HG03159 (cell line): ENCODE data around the gene PRKCQ.

Source experiments
- ATAC-seq: cut with Tn5 transposase; IDR thresholded peaks from one replicate; pipeline ENCODE4 v1.9.1; 2021; ENCODE audit warnings: mild to moderate bottlenecking, moderate library complexity; ENCODE audit not compliant: unreplicated experiment

The PRKCQ gene

GRCh38 chr10:6570893-6571292 lies 9.2 kb downstream of the PRKCQ start:
- ATAC-seq: no peak

- no peak for ATAC-seq
Observed at GRCh38 chr10:6569259-6569658, 10.8 kb downstream of the PRKCQ start.

GRCh38 chr10:6567884-6568283 lies 12.2 kb downstream of the PRKCQ start:
- ATAC-seq: no peak

GRCh38 chr10:6567203-6567703 lies 12.8 kb downstream of the PRKCQ start:
- no peak for ATAC-seq

DNA sequence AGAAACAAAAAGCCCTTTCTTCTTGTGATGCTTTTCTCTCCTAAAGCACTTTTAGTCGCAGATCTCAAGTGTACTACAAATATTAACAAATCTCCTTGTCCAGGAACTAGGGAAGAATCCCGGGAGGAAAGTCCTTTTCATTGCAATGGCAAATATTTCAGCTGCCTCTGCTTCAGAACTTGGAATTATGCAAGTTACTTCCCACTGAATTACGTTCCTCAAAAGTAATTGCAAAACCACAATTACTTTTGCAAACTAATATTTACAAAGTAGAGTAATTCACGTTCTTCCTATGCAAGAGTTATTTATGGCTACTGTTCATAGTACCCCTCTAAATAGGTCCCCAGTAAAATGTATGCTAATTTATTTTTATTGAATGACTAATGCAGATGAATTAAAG lies 14.5 kb downstream of the PRKCQ start:
- ATAC-seq: no peak

DNA sequence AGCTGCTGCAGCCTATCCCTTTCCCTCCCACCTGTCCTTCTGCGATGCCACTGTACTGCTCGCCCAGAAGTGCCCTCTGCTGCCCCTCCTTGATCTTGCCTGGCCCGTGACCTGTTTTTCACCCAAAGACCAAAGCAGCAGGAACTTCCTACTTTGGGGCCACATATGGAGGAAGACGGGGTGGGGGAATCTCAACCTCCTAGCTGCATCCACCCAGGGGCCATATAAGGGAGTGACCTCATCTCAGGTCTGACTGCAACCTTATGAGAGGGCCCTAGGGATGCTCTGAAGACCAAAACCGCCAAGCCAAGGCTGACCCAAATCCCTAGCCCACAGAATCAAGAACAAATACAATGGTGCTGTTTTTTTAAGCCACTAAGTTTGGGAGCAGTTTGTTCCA lies 15.7 kb downstream of the PRKCQ start:
- no peak for ATAC-seq

DNA sequence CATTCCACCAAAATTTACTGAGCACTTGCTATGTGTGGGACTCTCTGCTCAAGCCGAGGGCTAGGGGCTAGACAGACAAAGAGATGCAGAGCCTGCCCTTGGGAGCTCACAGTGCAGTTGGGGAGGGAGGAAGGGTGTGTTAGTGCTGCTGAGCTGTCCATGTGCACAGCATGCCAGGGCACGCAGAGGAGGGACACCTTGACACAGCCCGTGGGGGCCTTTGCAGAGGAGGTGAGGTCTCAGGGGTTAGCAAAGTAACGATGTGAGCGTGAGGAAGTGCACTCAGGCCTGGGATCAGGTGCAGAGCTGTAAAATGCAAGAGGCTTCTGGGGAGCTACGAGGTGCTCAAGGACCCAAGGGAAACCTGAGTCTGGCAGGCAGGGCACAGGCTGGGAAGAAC lies 16.3 kb downstream of the PRKCQ start:
- no peak for ATAC-seq

GRCh38 chr10:6563075-6563474 lies 17.0 kb downstream of the PRKCQ start:
- no peak for ATAC-seq

- no peak for ATAC-seq
Observed at GRCh38 chr10:6562221-6562620, 17.9 kb downstream of the PRKCQ start.

- no peak for ATAC-seq
Observed at GRCh38 chr10:6561552-6561951, 18.5 kb downstream of the PRKCQ start.

DNA sequence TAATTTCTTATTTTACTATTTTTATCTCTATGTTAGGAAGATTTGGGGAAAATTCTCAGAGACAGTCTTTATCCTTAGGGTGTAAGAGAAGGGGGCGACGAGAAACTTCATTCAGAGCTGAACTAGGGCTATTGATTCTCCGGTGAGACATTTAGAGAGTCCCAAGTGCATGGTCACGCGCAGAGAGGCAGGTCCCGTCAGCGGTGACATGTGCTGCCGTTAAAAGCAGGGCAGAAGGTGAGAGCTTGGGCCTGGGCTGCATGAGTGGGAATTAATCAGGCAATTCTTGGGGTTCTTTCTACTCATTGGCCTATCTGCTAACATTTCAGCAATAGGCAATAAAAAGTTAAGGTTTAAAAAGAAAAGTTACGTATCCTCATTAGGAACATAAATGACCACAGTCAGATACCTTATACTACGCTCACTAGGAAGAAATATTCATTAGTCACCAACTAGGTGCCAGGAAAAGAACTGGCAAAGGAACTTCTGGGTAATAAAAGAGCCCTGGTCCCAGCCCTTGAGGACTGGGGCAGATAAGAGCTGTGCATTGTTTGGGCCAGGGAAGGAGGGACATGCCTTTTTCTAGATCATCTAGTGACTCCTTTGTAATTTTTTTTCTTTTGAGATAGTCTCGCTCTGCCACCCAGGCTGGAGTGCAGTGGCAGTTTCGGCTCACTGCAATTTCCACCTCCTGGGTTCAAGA lies 21.2 kb downstream of the PRKCQ start:
- ATAC-seq: no peak

GRCh38 chr10:6558272-6558671 lies 21.8 kb downstream of the PRKCQ start:
- ATAC-seq: no peak

DNA sequence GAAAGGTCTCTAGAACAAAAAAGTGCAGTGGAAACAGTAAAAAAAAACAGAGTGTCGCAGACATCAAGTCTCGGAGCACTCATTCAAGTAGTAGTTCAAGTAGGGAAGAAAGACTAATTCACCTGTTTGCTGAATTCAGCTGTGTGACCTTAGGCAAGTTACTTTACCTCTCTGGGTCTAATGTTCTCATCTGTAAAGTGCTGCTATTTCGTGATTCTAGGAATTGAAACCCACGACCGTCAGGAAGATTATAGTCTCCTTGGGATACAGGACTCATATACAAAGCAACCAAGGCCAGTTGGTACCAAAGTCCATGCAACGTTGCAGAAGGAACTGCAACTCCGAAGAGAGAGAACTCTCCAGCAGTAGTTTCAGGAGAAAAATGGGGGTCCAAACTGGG lies 26.1 kb downstream of the PRKCQ start:
- ATAC-seq: no peak

GRCh38 chr10:6543431-6544005 lies 36.6 kb downstream of the PRKCQ start:
- peak; percentile 66 for ATAC-seq

DNA sequence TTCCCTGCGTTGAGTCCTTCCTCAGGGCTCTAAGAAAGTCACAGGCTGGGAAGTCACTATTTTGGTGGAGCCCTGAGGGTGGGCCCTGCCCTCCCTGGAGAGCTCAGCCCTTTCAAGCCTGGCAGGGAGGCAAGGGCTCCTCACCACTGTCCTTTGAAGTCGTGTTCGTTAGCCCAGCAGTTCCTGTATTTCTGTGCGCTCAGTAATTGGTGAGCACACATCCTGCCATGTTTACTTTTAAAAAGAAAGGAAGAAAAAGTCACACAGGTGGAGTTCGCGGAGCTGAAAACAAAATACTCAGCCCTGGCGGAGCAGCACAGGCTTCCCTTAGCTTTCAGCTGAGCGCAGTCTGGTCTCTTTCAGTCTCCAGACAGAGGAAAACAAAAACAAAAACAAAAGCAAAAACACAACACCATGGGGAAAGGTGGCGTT lies 37.1 kb downstream of the PRKCQ start:
- peak; percentile 47 for ATAC-seq

- ATAC-seq: no peak
Observed at GRCh38 chr10:6539833-6540232, 40.2 kb downstream of the PRKCQ start.

DNA sequence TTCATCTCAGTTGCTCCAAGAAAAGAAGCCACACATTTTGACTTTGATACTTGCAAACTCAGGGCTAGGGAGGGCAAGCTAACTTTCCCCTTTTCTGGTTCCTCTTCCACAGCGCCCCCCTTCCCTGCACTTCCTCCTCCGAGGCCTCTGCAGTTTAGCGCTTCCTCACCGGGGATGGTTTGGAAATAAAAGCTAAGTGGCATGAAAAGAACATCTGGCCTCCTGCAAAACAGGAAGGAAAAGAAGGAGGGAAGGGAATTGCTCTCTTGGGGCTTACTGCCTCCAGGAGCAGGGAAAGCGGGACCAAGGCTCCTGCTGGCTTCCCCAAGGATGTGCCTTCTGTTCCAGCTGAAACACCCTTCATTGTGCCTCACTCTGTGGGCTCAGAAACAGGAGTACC lies 42.3 kb downstream of the PRKCQ start:
- no peak for ATAC-seq

GRCh38 chr10:6536102-6536501 lies 44.0 kb downstream of the PRKCQ start:
- ATAC-seq: no peak

DNA sequence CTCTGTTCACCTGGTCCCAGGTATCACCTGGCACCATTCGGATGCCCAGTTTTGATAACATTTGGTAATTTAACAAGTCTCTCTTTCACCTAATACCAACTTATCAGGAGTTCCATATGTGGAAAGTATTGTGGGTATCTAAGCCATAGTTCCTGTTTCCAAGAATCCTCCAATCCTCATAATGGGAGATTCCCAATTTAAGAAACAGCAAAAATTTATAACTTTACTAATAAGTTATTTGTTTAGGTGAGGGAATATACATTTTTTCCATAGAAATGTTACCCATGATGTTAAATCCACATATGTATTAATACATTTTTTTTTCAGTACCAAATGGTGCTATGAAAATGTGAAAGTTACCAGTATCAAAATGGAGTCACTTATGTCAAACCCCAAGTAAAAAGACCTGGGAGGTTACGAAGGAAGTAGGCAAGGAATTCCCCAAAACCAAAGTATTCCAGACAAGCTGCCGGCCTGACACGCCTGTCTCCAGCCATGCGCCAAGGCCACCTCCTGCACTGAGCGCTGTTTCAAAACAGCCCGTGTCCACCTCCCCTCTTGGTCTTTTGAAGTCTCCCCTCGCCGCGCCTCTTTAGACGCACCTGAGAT lies 44.8 kb downstream of the PRKCQ start:
- ATAC-seq: no peak

DNA sequence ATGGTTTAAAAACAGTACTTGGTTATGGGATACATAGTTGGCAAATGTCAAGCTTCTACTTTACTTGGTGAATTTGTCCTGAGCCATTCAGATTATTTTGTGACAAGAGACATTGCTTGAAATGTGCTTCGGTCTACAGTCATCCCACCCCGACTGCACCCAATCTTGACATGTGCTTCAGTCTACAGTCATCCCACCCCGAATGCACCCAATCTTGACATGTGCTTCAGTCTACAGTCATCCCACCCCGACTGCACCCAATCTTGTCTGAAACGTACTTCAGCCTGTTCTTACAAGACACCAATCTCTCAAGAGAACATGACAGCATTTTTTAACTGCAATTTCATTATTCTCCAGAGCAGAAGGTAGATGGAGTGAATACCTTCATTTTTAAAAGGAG lies 47.8 kb downstream of the PRKCQ start:
- ATAC-seq: no peak

GRCh38 chr10:6530966-6531365 lies 49.1 kb downstream of the PRKCQ start:
- no peak for ATAC-seq

GRCh38 chr10:6530211-6530840 lies 49.8 kb downstream of the PRKCQ start:
- ATAC-seq: no peak
